ENCODE results near the gene CALN1. TPM values are rescaled to one million over a fixed set of nuclear protein-coding genes. Genes with fewer than 3 reads are reported as not detected.

Gene CALN1
- total and polyA plus RNA-seq, 2 of the 8 experiments (the other 6 are each of a cell fraction or from before 2014, with no cell fraction given): 6.4 to 15.2 TPM

GRCh38 chr7:72161534-72161933 is 250.6 kb downstream of the CALN1 start:
- H3K4me3 ChIP-seq (ENCODE audit: extremely low read depth in 1 of 4, insufficient read depth in 2 of 4, low read depth in 3 of 4, low read length in 4 of 4): no peak overlapping the region
- WGBS, 2 experiments (ENCODE audit: extremely low coverage in 1 of 2, insufficient coverage in 1 of 2, insufficient read length in 1 of 2, insufficient replicate concordance in 2 of 2, low coverage in 1 of 2, low lambda C conversion rate in 2 of 2, missing lambda C conversion rate in 1 of 2): 49% methylated on average over 6 of the region's 6 CpGs; no CpG with 5 or more reads in 1 of the 2 experiments
- no peak overlapping the region for H4K91ac ChIP-seq (replicated peaks; ENCODE audit: insufficient read length, low read length)
- ChIA-PET CTCF (ENCODE audit: partially characterized antibody) (interaction anchor here (0.5 to 3.6 kb wide), 24 partner anchors 9 to 368 kb away, joined by 3 to 29 read pairs (median 4); no protein-coding TSS in a partner anchor), POLR2A (ENCODE audit: partially characterized antibody) (no interaction called here)
- FAIRE-seq (peak; percentile 48), DNase-seq (ENCODE audit: low read depth in 1 of 2, low spot score in 2 of 2) (peak in 1 of 2 experiments; percentile 89)
- no peak overlapping the region for H2BK120ac ChIP-seq (replicated peaks; ENCODE audit: low read depth, low read length)
- H3K23ac ChIP-seq (ENCODE audit: insufficient read length): no peak overlapping the region
- H3K14ac ChIP-seq (ENCODE audit: insufficient read length): no peak overlapping the region
- H3K36me3 ChIP-seq (ENCODE audit: control insufficient read depth in 2 of 4, insufficient read depth in 4 of 4, low read length in 3 of 4): no peaks in the 10 kb centered on the region; a peak in 1 of 8 replicates
- no peak overlapping the region for H2BK15ac ChIP-seq (ENCODE audit: low read length)
- no peaks in the 10 kb centered on the region for H4K20me1 ChIP-seq (replicated peaks in 1 of 2; ENCODE audit: control insufficient read depth in 1 of 2, insufficient read depth in 2 of 2, low read length in 2 of 2)
- H4K8ac ChIP-seq (ENCODE audit: extremely low read depth, insufficient read depth, low read length): no peak overlapping the region
- H2BK12ac ChIP-seq (ENCODE audit: low read depth, low read length): no peak overlapping the region
- no peak overlapping the region for H3K4ac ChIP-seq (replicated peaks; ENCODE audit: insufficient read length, low read depth, low read length)
- H3K27ac ChIP-seq (ENCODE audit: low read depth, low read length): no peak overlapping the region
- no peaks in the 10 kb centered on the region for H3K79me2 ChIP-seq (ENCODE audit: control insufficient read depth in 1 of 2, insufficient read depth in 2 of 2, low read length in 2 of 2)
- no peak overlapping the region for H2AFZ ChIP-seq (ENCODE audit: low read length)
- H3K4me2 ChIP-seq (ENCODE audit: insufficient read depth in 1 of 2, low read depth in 2 of 2, low read length in 2 of 2): no peak overlapping the region
- no peak overlapping the region for H4K5ac ChIP-seq (ENCODE audit: insufficient read length, low read depth, low read length)
- no peak overlapping the region for H2BK5ac ChIP-seq (ENCODE audit: low read depth, low read length)
- peaks cover 3 to 19% of the 10 kb centered on the region in 2 experiments; a peak in 3 of 4 replicates for H3K9me3 ChIP-seq (ENCODE audit: insufficient read depth in 2 of 2, low read depth in 1 of 2, low read length in 1 of 2)
- H3K9ac ChIP-seq (replicated peaks in 1 of 4; ENCODE audit: extremely low read depth in 1 of 4, low read depth in 3 of 4, low read length in 3 of 4): no peak overlapping the region
- H3K18ac ChIP-seq (ENCODE audit: extremely low read depth, low read length): no peak overlapping the region
- H3K4me1 ChIP-seq (replicated peaks in 1 of 4; ENCODE audit: control insufficient read depth in 3 of 4, insufficient read depth in 4 of 4, low read length in 3 of 4): no peaks in the 10 kb centered on the region
- no peak overlapping the region for H2AK5ac ChIP-seq (ENCODE audit: low read depth, low read length)
- H3K27me3 ChIP-seq (replicated peaks in 1 of 4; ENCODE audit: control insufficient read depth in 3 of 4, extremely low read depth in 1 of 4, insufficient read depth in 3 of 4, low read length in 3 of 4): no peaks in the 10 kb centered on the region
- H3K56ac ChIP-seq (replicated peaks; ENCODE audit: insufficient read length, low read depth, low read length): no peak overlapping the region
- H3K23me2 ChIP-seq (ENCODE audit: low read depth, low read length): no peaks in the 10 kb centered on the region; the same call in 1 of the 2 replicates
- no peak for TF ChIP-seq SP4 (IDR thresholded peaks at IDR 0.05; ENCODE audit: low read length)
- TF ChIP-seq, protein P1, sequence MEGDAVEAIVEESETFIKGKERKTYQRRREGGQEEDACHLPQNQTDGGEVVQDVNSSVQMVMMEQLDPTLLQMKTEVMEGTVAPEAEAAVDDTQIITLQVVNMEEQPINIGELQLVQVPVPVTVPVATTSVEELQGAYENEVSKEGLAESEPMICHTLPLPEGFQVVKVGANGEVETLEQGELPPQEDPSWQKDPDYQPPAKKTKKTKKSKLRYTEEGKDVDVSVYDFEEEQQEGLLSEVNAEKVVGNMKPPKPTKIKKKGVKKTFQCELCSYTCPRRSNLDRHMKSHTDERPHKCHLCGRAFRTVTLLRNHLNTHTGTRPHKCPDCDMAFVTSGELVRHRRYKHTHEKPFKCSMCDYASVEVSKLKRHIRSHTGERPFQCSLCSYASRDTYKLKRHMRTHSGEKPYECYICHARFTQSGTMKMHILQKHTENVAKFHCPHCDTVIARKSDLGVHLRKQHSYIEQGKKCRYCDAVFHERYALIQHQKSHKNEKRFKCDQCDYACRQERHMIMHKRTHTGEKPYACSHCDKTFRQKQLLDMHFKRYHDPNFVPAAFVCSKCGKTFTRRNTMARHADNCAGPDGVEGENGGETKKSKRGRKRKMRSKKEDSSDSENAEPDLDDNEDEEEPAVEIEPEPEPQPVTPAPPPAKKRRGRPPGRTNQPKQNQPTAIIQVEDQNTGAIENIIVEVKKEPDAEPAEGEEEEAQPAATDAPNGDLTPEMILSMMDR (IDR thresholded peaks at IDR 0.05; ENCODE audit: control extremely low read depth in 1 of 3, insufficient read depth in 1 of 3, low read depth in 1 of 3, low read length in 3 of 3): peak; percentile 63 to 90 (median 83)
- TF ChIP-seq RAD21 (IDR thresholded peaks at IDR 0.05 in 1 of 2, conservative IDR thresholded peaks at IDR 0.05 in 1 of 2; ENCODE audit: low read depth in 2 of 2, low read length in 2 of 2): peak; percentile 75 to 80
- H2BK20ac ChIP-seq (ENCODE audit: low read length): no peak overlapping the region
- peaks cover 3% of the 10 kb centered on the region; the same call in 1 of the 2 replicates for H3K79me1 ChIP-seq (ENCODE audit: low read depth, low read length)

Data from H1 (cell line).